NCI-H146 (cell line): ENCODE results near the gene MED27.

ENCODE experiments used
- DNase-seq: peaks from one replicate; lab custom pipeline; 2025; lab: John Stamatoyannopoulos, UW

Gene MED27, protein sequence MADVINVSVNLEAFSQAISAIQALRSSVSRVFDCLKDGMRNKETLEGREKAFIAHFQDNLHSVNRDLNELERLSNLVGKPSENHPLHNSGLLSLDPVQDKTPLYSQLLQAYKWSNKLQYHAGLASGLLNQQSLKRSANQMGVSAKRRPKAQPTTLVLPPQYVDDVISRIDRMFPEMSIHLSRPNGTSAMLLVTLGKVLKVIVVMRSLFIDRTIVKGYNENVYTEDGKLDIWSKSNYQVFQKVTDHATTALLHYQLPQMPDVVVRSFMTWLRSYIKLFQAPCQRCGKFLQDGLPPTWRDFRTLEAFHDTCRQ

DNA sequence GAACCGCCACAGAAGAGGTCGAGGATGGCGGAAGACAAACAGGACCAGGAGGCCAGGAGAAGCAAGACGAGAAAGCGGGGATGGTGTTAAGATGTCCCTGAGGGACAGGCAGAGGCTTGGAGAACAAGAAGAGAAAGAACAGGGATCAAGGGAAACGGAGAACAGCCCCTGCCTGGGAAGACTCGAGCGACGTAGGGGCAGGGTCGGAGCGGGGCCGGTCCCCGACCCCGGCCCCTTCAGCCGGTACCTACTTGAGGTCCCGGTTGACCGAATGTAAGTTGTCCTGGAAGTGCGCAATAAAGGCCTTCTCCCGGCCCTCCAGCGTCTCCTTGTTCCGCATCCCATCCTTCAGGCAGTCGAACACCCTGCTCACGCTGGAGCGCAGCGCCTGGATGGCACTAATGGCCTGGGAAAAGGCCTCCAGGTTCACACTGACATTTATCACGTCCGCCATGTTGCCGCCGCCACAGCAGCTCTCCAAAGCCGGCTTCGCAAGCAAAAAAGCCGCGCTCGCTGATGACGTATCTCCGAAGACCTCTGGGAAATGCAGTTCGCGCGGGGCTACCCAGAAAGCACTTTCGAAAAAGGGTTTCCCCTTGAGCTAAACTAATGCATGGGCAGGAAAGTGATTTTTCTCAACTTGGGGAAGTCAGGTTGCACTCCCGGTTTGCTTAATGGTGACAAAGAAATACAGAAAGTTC lies at the start of gene MED27:
TSS of gene MED27 (minus strand) at position 477 of the 701 bp plus-strand sequence. CDS start at position 454, 23 bp downstream.
- peak; percentile 82 for DNase-seq

DNA sequence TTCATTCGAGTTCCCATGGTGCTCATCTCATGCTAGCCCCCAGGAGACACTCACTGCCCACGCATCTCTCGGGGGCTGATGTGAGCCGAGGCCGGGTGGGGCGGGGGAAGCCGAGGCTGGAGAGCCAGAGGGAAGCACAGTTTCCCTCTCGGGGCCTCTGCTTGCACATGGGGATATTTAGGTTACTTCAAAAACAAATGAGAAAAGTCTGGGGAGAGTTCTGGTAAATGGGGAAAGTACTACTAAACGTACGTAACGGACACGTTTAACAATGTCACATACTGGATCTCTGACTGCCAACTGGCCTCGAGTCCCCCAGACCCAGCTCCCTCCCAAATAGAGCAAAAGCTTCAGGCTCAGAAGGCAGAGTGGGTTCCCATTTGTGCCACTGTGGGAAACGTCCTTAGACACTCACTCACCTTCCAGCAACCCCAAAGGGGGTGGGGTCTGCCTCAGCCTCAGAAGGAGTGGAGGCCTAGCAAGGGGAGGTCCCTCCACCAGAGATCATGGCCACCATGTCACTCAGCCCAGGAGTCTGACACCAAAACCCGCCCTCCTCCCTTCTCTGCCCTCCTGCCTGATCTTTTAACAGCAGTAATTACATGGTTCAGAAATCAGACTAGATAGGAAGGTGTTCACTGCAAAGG lies 48.3 kb upstream of the MED27 start:
- no peak for DNase-seq

DNA sequence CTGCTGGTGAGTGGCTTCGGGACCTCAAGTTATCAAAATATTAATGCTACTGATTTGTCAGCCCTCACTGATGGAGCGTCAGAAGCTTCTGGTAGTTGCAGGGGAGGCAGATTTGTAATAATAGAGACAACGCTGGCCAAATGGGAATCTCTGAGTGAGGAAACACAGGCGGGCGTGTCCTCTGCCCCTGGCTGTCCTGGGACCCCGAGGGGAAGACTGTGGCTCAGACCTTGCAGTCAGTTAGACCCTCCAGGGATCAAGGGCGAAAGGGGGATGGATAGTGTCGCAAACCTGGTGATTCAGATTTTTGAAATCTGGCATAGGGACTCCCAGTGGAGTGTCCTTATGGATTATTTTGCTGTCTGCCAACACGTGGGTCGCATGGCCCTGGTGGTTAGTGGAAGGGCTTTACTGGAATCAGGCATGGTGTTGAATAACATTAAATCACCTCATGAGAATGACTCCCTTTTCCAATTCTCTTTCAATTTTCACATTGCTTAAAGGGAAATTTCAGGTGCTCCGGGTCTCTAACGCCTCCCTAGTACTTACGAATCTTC lies 47.1 kb upstream of the MED27 start:
- no peak for DNase-seq

DNA sequence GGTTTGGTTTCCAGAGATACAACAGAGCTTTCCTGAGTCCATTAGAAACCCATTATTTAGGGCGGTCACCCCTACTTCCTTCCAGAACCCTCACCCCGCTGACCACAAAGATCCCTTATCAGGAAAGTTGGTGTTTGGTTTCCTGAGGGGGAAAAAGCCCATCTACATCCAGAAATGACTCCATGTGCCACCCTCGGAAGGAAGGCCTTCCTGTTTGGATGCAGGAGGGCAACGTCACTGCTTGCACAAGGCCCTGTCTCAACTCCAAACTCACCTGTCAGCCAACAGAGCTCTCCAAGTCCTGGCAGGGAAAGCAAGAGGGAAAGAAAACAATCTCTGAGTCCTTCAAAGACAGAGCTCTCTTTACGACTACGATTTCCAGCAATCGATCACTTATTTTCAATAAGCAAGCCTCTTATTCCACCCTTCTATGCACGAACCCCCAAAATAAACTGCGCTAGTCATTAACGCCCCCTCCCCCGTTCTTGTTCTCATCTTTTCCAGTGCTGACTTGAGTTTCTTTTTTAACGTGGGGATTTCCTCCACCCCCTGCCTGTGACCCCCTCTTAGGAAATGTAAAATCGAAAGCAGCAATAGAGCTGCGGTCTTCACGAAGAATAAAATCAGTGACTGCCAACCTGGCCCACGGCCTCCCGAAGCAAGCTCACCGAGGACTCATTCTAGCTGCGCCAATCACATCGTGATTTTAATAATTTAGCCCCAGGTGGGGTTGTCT lies 46.4 kb upstream of the MED27 start:
- DNase-seq: no peak

DNA sequence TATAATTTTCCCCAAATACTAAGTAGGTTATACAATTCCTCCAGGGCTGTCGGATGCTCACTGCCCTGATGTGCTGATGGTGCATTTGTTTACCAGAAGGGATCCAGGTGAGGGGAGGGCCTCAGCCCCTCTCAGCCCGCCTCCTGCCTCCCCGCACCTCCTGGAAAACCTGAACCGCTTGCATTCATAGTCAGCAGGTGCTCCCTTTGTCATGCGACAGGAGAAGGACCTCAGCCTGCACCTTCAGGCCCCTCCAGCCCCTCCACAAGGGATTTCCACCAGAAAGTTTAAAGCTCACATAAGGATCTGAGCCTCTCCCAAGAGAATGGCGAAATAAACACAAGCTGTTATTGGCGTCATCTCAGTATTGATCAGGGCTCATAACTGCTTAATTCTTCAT lies 45.7 kb upstream of the MED27 start:
- DNase-seq: peak; percentile 31

DNA sequence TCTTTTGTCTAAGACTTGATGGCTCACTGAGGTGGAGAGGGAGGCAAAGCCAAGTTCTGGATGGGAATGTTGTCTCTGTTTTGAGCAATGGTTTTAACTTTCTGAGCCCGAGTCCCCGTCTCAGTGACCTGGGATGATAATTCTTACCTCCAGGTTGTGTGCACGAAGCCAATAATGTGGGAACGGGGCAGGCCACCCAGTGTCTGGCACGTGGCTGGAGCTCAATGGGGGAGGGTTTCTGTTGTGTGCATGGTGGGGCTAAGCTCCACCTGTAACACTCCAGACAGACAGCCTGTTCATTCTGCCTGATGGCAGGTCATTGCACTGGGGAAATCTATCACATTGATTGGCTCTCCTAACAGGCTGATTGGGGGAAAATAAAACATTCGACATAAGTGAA lies 45.1 kb upstream of the MED27 start:
- no peak for DNase-seq

DNA sequence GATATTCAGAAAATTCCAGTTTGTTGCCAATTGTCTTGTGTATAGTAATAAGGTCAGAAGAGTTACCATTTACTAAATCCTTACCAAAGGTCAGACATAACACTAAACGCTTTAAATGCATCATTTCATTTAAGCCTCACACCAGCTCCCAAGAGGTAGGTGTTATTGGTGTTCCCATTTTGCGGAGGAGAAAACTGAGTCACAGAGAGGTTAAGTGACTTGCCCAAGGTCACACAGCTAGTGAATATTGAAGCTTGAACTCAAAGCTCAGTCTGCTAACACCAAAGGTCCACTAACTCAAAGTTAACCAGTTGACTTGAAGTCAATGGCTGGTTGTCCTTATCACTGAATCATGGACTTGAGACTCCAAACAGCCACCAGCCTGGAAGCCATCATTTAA lies 41.4 kb upstream of the MED27 start:
- DNase-seq: no peak

DNA sequence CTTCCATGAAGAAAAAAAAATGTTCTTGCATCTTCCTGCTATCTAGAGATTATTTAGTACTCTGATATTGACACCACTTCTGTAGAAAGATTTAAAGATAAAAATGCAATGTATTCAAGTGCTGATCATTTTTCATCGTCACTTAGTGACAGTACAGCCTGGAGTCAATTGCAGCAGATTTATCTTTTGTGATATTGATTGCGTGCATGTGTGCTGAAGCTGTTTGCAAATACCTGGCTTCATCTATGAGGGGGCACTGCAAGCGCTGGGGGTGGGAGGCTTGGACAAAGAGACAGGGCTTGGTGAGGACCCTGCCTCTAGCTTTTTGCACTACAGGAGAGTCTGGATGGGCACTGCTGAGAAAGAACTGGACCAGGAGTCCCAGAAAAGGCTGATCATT lies 38.0 kb upstream of the MED27 start:
- no peak for DNase-seq

DNA sequence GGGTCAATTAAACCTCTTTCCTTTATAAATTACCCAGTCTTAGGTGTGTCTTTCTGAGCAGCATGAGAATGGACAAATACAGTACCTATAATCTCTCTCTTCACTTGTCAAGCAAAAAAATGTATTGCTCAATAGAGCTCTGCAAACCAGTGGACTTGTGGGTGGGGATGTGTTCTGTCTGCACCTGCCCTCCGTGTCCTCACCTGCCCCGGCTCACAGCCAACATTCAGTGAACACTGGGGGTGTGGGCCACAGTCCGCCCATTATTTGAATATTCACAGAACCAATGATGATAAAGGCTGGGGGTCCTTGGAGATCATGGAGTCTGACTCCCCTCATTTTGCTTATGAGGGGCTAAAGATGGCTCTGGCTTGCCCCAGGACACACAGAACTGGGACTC lies 36.9 kb upstream of the MED27 start:
- DNase-seq: peak; percentile 13

DNA sequence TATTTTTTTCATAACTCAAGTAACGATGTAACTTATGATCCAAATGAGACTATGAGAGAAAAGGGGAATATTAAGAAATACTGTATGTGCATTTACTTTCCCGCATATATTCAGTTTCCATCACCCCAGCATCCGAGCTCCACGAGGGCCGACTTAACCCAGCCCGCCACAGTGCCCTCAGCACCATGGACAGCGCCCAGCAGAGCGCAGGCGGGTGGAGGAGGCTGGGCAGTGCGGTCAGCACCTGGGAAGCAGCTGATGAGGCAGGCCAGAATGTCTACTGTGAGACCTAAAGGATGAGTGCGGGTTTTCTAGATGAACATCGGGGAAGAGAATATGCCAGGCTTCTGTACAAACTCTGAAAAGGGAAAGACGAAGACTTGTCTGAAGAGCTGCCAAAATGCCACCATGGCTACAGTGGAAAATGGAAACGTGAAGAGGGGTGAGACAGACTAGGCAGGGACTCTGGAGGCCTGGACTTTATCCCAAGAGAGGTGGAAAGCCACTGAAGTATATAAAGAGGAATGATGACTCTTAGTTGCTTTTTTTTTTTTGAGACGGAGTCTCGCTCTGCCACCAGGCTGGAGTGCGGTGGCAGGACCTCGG lies 34.5 kb upstream of the MED27 start:
- no peak for DNase-seq

DNA sequence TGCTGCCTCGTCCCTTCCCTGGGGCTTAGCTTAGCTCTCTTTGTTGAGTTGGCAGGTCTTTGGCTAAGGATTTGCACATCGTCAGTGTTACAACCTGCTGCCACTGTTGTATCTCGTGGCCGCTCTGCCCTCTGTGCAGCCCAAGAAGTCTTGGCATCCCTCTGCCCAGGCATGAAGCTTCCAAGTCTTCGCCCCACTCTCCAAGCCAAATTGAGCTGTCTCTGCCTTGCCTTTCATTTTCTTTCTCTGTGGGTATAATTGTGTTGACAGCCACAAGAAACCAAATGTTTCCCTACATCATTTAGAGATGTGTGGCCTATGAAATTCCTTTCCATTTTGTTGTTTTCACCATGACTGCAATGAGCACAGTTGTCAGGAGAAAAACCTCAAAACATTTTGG lies 29.6 kb upstream of the MED27 start:
- no peak for DNase-seq

DNA sequence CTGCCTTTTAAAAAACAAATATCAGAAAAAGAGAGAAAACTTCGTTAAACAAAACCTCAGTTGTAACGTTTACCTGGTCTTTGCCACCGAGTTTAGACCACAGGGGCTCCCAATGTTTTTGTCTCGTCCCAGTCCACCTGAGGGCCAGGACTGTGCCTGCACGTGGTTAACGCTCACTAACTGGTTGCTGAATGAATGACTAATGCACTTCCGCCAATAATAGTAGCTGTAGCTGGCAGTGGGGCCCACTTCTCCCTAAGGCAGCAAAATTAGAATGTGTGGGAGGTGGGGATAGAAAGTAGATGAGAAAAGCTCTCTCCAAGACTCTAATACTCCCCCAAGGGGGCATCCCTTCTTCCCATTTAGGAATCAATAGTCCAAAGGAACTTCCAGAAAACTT lies 29.1 kb upstream of the MED27 start:
- DNase-seq: no peak

DNA sequence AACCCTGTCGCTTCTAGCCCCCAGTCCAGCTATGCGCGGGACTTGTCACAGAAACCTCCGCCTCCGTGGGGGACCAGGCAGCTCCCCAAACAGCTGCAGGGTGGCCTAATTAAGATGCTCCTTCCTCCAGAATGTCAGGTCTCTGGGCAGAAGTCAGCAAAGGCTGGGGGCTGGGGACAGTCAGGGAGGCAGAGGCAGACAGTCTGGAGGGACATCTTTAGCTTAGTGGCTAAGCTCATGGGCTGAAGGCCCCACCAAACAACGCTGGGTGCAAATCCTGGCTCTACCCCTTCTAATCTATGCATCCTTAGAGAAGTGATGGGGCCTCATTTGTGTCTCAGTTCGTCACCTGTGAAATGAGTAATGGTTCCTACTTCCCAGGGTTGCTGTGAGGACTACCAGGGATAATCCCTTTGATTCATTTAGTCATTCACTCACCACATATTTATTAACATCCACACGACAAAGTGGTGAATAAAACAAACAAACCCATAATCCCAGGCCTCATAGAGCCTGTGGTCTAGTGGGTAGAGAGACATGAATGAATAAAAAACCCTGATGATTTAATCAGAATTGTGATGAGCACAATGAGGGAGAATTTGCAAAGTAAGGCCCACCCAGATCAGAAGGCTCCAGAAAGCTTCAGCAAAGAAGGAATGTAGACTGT lies 20.2 kb upstream of the MED27 start:
- no peak for DNase-seq

DNA sequence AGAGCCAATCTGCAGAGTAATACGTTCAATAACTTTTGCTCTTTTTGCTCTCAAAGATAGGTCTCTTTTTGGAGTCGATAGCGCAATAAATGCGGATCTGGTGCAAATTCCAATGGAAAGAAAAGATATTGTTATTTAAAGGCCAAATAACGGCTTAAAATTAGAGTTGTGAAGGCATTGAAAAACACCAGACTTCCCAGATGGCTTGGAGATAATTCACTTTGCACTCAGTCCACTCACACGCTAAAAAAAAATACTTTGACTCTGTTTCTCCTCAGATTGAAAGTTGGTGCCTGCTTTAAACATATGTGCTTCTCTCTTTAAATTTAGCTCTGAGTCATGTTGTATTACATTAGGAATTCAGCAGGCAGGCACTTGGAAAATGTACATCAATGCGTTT lies 19.5 kb upstream of the MED27 start:
- no peak for DNase-seq

DNA sequence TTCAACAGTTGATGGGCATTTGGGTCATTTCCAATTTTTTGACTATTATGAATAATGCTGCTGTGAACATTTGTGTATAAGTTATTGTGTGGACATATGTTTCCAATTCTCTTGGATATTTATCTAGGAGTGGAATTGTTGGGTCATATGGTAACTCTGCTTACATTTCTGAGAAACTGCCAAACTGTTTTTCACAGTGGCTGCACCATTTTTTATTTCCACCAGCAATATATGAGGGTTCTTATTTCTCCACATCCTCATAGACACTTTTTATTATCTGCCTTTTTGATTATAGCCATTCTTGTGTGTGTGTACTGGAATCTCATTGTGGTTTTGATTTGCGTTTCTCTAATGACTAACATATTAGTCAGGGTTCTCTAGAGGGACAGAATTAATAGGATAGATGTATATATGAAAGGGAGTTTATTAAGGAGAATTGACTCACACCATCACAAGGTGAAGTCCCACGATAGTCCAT lies 14.7 kb upstream of the MED27 start:
- no peak for DNase-seq

DNA sequence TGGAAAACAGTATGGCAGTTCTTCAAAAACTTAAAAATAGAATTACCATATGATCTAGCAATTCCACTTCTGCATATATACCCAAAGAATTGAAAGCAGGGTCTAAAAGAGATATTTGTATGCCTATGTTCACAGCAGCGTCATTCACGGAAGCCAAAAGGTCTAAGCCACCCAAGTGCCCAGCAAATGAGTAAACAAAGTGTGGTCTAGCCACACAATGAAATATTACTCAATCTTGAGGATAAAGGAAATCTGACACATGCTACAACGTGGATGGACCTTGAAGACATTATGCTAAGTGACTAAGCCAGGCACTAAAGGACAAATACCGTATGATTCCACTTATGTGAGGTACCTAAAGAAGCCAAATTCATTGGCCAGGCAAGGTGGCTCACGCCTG lies 11.1 kb upstream of the MED27 start:
- DNase-seq: no peak

DNA sequence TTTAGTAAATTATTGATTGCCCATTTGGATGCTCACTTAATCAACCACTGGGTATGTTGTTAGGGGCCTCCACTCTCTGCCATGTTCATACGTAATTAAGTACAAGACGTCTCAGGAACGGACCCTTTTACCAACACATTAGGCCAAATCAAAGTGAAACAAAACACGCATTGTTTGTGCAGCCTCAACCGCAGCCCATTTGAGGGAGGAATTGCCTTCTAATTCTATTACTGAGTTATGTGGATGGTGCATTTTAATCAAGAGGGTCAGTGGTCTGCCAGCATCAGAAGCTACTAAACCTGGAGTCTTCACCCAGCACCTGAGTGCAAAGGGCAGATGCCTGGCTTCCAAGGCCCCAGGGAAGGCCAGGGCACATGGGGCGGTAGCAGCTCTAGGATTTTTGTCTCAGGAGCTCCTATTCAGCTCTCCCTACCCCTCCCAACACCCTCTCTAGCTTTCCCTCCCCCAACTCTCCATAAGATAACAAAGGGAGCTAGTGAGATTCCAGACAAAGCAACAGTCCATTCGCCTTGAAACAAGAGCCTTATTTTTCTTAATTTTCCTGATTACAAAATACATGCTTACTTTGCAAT lies 7.9 kb upstream of the MED27 start:
- no peak for DNase-seq

DNA sequence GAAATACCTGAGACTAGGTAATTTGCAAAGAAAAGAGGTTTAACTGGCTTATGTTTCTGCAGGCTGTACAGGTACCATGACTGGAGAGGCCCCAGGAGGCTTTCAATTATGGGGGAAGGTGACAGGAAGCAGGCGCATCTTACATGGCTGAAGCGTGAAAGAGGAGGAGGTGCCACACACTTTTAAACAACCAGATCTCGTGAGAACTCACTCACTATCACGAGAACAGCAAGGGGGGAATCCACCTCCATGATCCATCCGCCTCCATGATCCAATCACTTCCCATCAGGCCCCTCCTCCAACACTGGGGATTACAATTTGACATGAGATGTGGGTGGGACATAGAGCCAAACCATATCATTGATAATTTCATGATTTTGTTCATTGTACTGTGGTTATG lies 2.5 kb upstream of the MED27 start:
- DNase-seq: no peak

DNA sequence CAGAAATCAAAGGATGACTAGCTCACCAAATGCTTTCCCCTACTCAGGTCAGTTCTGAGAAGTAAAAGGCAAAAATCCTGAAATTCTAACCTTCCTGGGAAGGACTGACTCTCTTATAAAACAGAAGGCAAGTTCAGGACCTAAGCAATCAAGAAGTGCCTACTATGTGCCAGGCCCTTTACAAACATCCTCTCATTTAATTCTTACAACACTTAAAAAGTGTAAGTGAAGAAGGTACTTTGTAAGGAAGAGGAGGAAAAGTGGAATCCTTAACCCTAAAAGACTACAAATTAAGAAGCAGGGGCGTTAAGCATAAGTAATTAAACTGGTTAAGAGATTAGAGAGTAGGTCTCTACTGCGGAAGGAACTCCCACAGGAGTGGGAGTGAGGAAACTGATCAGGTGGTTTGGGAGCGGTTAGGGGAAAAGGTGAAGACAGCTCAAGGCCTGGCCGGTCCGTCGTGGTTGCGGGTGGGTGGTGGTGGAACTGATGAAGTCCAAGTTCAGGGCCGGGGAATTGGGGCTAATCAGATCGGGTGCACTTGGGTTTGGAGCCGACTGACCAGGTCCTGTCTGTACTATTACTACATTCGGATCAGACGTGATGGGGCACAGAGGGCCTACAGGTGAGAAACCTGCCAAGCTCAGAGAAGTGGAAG lies 839 bp downstream of the MED27 start:
- no peak for DNase-seq
